Measurements from ENCODE around the gene ADCY2. TPM values are rescaled to one million over a fixed set of nuclear protein-coding genes. Genes with fewer than 3 reads are reported as not detected.

The ADCY2 gene
- total and polyA plus RNA-seq, 2 of the 13 experiments (the other 11 are each of a cell fraction or from before 2014, with no cell fraction given) = not detected

GRCh38 chr5:7589800-7590199 lies 193.9 kb downstream of the ADCY2 start:
- ATAC-seq (no peak), FAIRE-seq (no peak), DNase-seq (ENCODE audit: low spot score) (no peak)
- TF ChIP-seq ZSCAN30 (CRISPR knock-in tag; IDR thresholded peaks at IDR 0.05) = no peak
- Histone ChIP-seq H3K4me2 (ENCODE audit: low read depth, low read length) (no peak overlapping the region), H3K27me3 (ENCODE audit: control insufficient read depth in 1 of 2, insufficient read depth in 2 of 2, low read length in 2 of 2) (no peaks in the 10 kb centered on the region), H3K27ac (ENCODE audit: extremely low read length, insufficient read depth, low read length) (no peak overlapping the region), H4K20me1 (ENCODE audit: insufficient read depth, low read length) (no peaks in the 10 kb centered on the region), H3K9ac (ENCODE audit: insufficient read depth, low read depth, low read length) (no peak overlapping the region), H2AFZ (ENCODE audit: low read length) (no peak overlapping the region), H3K36me3 (replicated peaks in 1 of 2; ENCODE audit: control insufficient read depth in 1 of 2, insufficient read depth in 2 of 2, low read length in 2 of 2) (no peaks in the 10 kb centered on the region), H3K79me2 (ENCODE audit: insufficient read depth, low read length) (no peaks in the 10 kb centered on the region), H3K9me3 (ENCODE audit: low read length) (no peaks in the 10 kb centered on the region), H3K4me1 (ENCODE audit: insufficient read depth, low read length) (no peaks in the 10 kb centered on the region), H3K4me3 (replicated peaks in 1 of 3; ENCODE audit: insufficient read depth in 1 of 3, low read depth in 2 of 3, low read length in 3 of 3) (no peak overlapping the region)
- ChIA-PET CTCF (ENCODE audit: low intra/inter-chr PET ratio, low total read pairs) (no interaction called here), POLR2A (no interaction called here)
- 9% methylated on average over 5 of the region's 5 CpGs for WGBS (ENCODE audit: low lambda C conversion rate)
- BruUV-seq (replicated peaks) = no TSS peak
- intact Hi-C loops (cut with micrococcal nuclease; ENCODE audit: unreplicated experiment) (loop anchor here (5.0 kb wide), 1 partner anchor 268 kb away; no protein-coding TSS in a partner anchor), in situ Hi-C loops (cut with HindIII; ENCODE audit: extremely low pct_ligation_motif_present, low pct_unique_long_range_greater_than_20kb) (loop anchor here (25.0 kb wide), 1 partner anchor 777 kb away; no protein-coding TSS in a partner anchor)

GRCh38 chr5:7592910-7593309 lies 197.0 kb downstream of the ADCY2 start:
- Histone ChIP-seq H3K9me3 (ENCODE audit: low read length) (no peaks in the 10 kb centered on the region), H3K4me1 (ENCODE audit: insufficient read depth, low read length) (no peaks in the 10 kb centered on the region), H3K4me2 (ENCODE audit: low read depth, low read length) (no peak overlapping the region), H3K9ac (ENCODE audit: insufficient read depth, low read depth, low read length) (no peak overlapping the region), H3K4me3 (replicated peaks in 1 of 3; ENCODE audit: insufficient read depth in 1 of 3, low read depth in 2 of 3, low read length in 3 of 3) (no peak overlapping the region), H4K20me1 (ENCODE audit: insufficient read depth, low read length) (no peaks in the 10 kb centered on the region), H3K79me2 (ENCODE audit: insufficient read depth, low read length) (no peaks in the 10 kb centered on the region), H3K27ac (ENCODE audit: extremely low read length, insufficient read depth, low read length) (no peak overlapping the region), H2AFZ (ENCODE audit: low read length) (no peak overlapping the region), H3K36me3 (replicated peaks in 1 of 2; ENCODE audit: control insufficient read depth in 1 of 2, insufficient read depth in 2 of 2, low read length in 2 of 2) (no peaks in the 10 kb centered on the region), H3K27me3 (ENCODE audit: control insufficient read depth in 1 of 2, insufficient read depth in 2 of 2, low read length in 2 of 2) (no peaks in the 10 kb centered on the region)
- BruUV-seq (replicated peaks) = no TSS peak
- CTCF ChIA-PET (ENCODE audit: low intra/inter-chr PET ratio, low total read pairs) = interaction anchor here (1.6 kb wide), 1 partner anchor 332 kb away, joined by 8 read pairs; no protein-coding TSS in a partner anchor
- intact Hi-C loops (cut with micrococcal nuclease; ENCODE audit: unreplicated experiment) = loop anchor here (1.0 to 5.0 kb wide), 2 partner anchors 264 to 332 kb away; no protein-coding TSS in a partner anchor
- FAIRE-seq (no peak), ATAC-seq (no peak; the same call in 2 of the 3 replicates), DNase-seq (ENCODE audit: low spot score) (no peak)
- under 1% methylated on average over 6 of the region's 6 CpGs for WGBS (ENCODE audit: low lambda C conversion rate)
- in situ Hi-C loops (cut with HindIII; ENCODE audit: extremely low pct_ligation_motif_present, low pct_unique_long_range_greater_than_20kb) = loop anchor here (25.0 kb wide), 1 partner anchor 781 kb away; no protein-coding TSS in a partner anchor
- TF ChIP-seq CTCF (CRISPR knock-in tag; IDR thresholded peaks at IDR 0.05) (peak; percentile 35), STAG1 (CRISPR knock-in tag; IDR thresholded peaks at IDR 0.05) (peak; percentile 42; the same call in 1 of the 2 replicates), TBP (CRISPR knock-in tag; IDR thresholded peaks at IDR 0.05) (no peak), SMC3 (IDR thresholded peaks at IDR 0.05; ENCODE audit: low read length) (peak; percentile 41; the same call in 1 of the 2 replicates), ZNF280B (CRISPR knock-in tag; IDR thresholded peaks at IDR 0.05; ENCODE audit: borderline replicate concordance) (no peak)
- POLR2A ChIA-PET = no interaction called here
